ENCODE results near the gene LMOD1. TPM values are rescaled to one million over a fixed set of nuclear protein-coding genes. Genes with fewer than 3 reads are reported as not detected.

Gene LMOD1
- polyA plus RNA-seq, 1 of the 3 experiments (the other 2 are of a cell fraction): 2.7 TPM

- 83% methylated on average over 7 of the region's 7 CpGs for WGBS (ENCODE audit: low lambda C conversion rate)
- no peaks in the 10 kb centered on the region for H3K27me3 ChIP-seq (ENCODE audit: insufficient read depth)
- H3K9ac ChIP-seq: no peak overlapping the region
- ChIA-PET CTCF (interaction anchor here (0.6 to 9.6 kb wide), 8 partner anchors 11 to 147 kb away, joined by 3 to 58 read pairs (median 5); partner anchors contain the start of genes ELF3 and GPR37L1), POLR2A (no interaction called here)
- peaks cover 0 to 9% of the 10 kb centered on the region in 2 experiments; a peak in 2 of 4 replicates for H3K4me1 ChIP-seq (ENCODE audit: control insufficient read depth in 1 of 2, insufficient read depth in 2 of 2, low read depth in 1 of 2, low read length in 1 of 2)
- H3K27ac ChIP-seq (ENCODE audit: low read depth in 2 of 2, low read length in 1 of 2): no peak overlapping the region
- H3K36me3 ChIP-seq (replicated peaks in 1 of 2; ENCODE audit: control insufficient read depth in 1 of 2, insufficient read depth in 2 of 2, low read length in 1 of 2): peaks cover 33 to 39% of the 10 kb centered on the region in 2 experiments
- H3K4me3 ChIP-seq (ENCODE audit: low read depth in 2 of 2, low read length in 1 of 2): no peak overlapping the region
- H3K79me2 ChIP-seq (ENCODE audit: insufficient read depth): peaks cover 50% of the 10 kb centered on the region
- H2AFZ ChIP-seq (ENCODE audit: low read depth): no peak overlapping the region
- peaks cover 7% of the 10 kb centered on the region for H3F3A ChIP-seq (replicated peaks; ENCODE audit: insufficient read depth)
- no peaks in the 10 kb centered on the region for H3K9me3 ChIP-seq
- no peak overlapping the region for H3K4me2 ChIP-seq
- H3K9me2 ChIP-seq: no peaks in the 10 kb centered on the region
- peaks cover 18% of the 10 kb centered on the region for H4K20me1 ChIP-seq (ENCODE audit: insufficient read depth)
- DNase-seq: no peak
- TF ChIP-seq, protein P1, sequence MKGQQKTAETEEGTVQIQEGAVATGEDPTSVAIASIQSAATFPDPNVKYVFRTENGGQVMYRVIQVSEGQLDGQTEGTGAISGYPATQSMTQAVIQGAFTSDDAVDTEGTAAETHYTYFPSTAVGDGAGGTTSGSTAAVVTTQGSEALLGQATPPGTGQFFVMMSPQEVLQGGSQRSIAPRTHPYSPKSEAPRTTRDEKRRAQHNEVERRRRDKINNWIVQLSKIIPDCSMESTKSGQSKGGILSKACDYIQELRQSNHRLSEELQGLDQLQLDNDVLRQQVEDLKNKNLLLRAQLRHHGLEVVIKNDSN (IDR thresholded peaks at IDR 0.05; ENCODE audit: borderline replicate concordance, low read depth): no peak
- TF ChIP-seq PBX3 (IDR thresholded peaks at IDR 0.05) (no peak), MAX (IDR thresholded peaks at IDR 0.05; ENCODE audit: low read depth) (no peak)
These were observed 42.3 kb upstream of the LMOD1 start for GRCh38 chr1:201988601-201989000.

DNA sequence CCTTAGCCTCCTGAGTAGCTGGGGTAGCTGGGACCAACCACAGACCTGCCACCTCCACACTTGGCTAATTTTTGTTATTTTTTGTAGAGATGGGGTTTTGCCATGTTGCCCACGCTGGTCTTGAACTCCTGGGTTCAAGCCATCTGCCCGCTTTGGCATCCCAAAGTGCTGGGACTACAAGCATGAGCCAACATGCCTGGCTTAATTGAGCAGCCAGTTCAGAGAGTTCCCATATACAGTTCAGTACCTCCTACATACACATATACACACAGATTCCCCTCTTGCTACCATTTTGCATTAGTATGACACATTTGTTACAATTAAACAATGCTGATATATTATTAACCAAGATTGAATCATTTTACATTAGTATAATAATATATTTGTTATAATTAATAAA, 39.0 kb upstream of the LMOD1 start:
- no peak overlapping the region for H3K27ac ChIP-seq (ENCODE audit: low read depth in 2 of 2, low read length in 1 of 2)
- ChIA-PET CTCF (interaction anchor here (1.4 to 9.6 kb wide), 3 partner anchors 14 to 90 kb away, joined by 3 to 58 read pairs (median 13); no protein-coding TSS in a partner anchor), POLR2A (no interaction called here)
- H3K79me2 ChIP-seq (ENCODE audit: insufficient read depth): peaks cover 58% of the 10 kb centered on the region
- peaks cover 12 to 13% of the 10 kb centered on the region in 2 experiments for H3K36me3 ChIP-seq (replicated peaks in 1 of 2; ENCODE audit: control insufficient read depth in 1 of 2, insufficient read depth in 2 of 2, low read length in 1 of 2)
- no peaks in the 10 kb centered on the region for H3K9me3 ChIP-seq
- peaks cover 11% of the 10 kb centered on the region for H3F3A ChIP-seq (replicated peaks; ENCODE audit: insufficient read depth)
- H4K20me1 ChIP-seq (ENCODE audit: insufficient read depth): peaks cover 18% of the 10 kb centered on the region
- H3K4me2 ChIP-seq: no peak overlapping the region
- H3K4me3 ChIP-seq (ENCODE audit: low read depth in 2 of 2, low read length in 1 of 2): no peak overlapping the region
- H2AFZ ChIP-seq (ENCODE audit: low read depth): no peak overlapping the region
- H3K27me3 ChIP-seq (ENCODE audit: insufficient read depth): no peaks in the 10 kb centered on the region
- peaks cover 0 to 11% of the 10 kb centered on the region in 2 experiments; a peak in 2 of 4 replicates for H3K4me1 ChIP-seq (ENCODE audit: control insufficient read depth in 1 of 2, insufficient read depth in 2 of 2, low read depth in 1 of 2, low read length in 1 of 2)
- no peaks in the 10 kb centered on the region for H3K9me2 ChIP-seq
- no peak overlapping the region for H3K9ac ChIP-seq
- DNase-seq: no peak
- whole genome bisulfite sequencing (ENCODE audit: low lambda C conversion rate): 94% methylated on average over 2 of the region's 2 CpGs
- no peak for TF ChIP-seq GATA2 (CRISPR knock-in tag; IDR thresholded peaks at IDR 0.05)
- TF ChIP-seq PBX3 (IDR thresholded peaks at IDR 0.05): no peak
- TF ChIP-seq CTCF (IDR thresholded peaks at IDR 0.05): no peak
- TF ChIP-seq FOXJ3 (CRISPR knock-in tag; IDR thresholded peaks at IDR 0.05): no peak
- no peak for TF ChIP-seq TAF1 (IDR thresholded peaks at IDR 0.05; ENCODE audit: borderline replicate concordance, low read depth, low read length)
- no peak for TF ChIP-seq SMC3 (IDR thresholded peaks at IDR 0.05; ENCODE audit: low read depth, low read length)
- TF ChIP-seq, protein P1 (IDR thresholded peaks at IDR 0.05; ENCODE audit: borderline replicate concordance, low read depth): no peak
- TF ChIP-seq MAX (IDR thresholded peaks at IDR 0.05; ENCODE audit: low read depth): no peak
- TF ChIP-seq EP300 (IDR thresholded peaks at IDR 0.05; ENCODE audit: borderline replicate concordance in 1 of 2, low read depth in 1 of 2, low read length in 1 of 2): no peak
- TF ChIP-seq GABPA (IDR thresholded peaks at IDR 0.05; ENCODE audit: low read depth): no peak
- TF ChIP-seq IRF3 (IDR thresholded peaks at IDR 0.05; ENCODE audit: low read depth, low read length): no peak
- no peak for TF ChIP-seq NFIC (IDR thresholded peaks at IDR 0.05; ENCODE audit: borderline replicate concordance)
- no peak for TF ChIP-seq REST (IDR thresholded peaks at IDR 0.05; ENCODE audit: low read depth, low read length)
